Smooth muscle cell (in vitro differentiated cells): Measurements from ENCODE around the gene DGCR6. TPM values are rescaled to one million over a fixed set of nuclear protein-coding genes. Genes with fewer than 3 reads are reported as not detected.
"Not testable (repeated sequence)": the region's sequence is repeated elsewhere in the genome, so short reads cannot be mapped to it uniquely, and the experiment has no call there.

ENCODE experiments used
- DNase-seq: peaks from one replicate; lab custom pipeline; 2025; ENCODE audit not compliant: unreplicated experiment; lab: John Stamatoyannopoulos, UW
- H2AFZ ChIP-seq: fragments of 200-600 bp; sonication (generic); 2 replicates; pipeline ENCODE4 v1.6.0; 2016; ENCODE audit warnings: antibody characterized with exemption, low read depth, mild to moderate bottlenecking
- H3F3A ChIP-seq: fragments of 200-600 bp; sonication (generic); 2 replicates; pipeline ENCODE4 v1.6.0; 2017; ENCODE audit warnings: antibody characterized with exemption, low read depth
- H3K27ac ChIP-seq: fragments of 200-600 bp; sonication (generic); 2 replicates; pipeline ENCODE4 v1.5.1; 2016; ENCODE audit warnings: low read depth, mild to moderate bottlenecking
- H3K27me3 ChIP-seq: fragments of 200-600 bp; sonication (generic); 2 replicates; pipeline ENCODE4 v1.6.1; 2016; ENCODE audit warnings: low read depth, mild to moderate bottlenecking
- H3K36me3 ChIP-seq: fragments of 200-600 bp; sonication (generic); 2 replicates; pipeline ENCODE4 v1.5.1; 2016; ENCODE audit warnings: low read depth
- H3K4me1 ChIP-seq: fragments of 200-600 bp; sonication (generic); 2 replicates; pipeline ENCODE4 v1.5.1; 2016; ENCODE audit warnings: low read depth
- H3K4me2 ChIP-seq: fragments of 200-600 bp; sonication (generic); 2 replicates; pipeline ENCODE4 v1.6.0; 2016; ENCODE audit warnings: mild to moderate bottlenecking
- H3K4me3 ChIP-seq: fragments of 200-600 bp; sonication (generic); 2 replicates; pipeline ENCODE4 v1.5.1; 2016; ENCODE audit warnings: mild to moderate bottlenecking
- H3K79me2 ChIP-seq: fragments of 200-600 bp; sonication (generic); 2 replicates; pipeline ENCODE4 v1.6.0; 2016; ENCODE audit warnings: low read depth, mild to moderate bottlenecking
- H3K9ac ChIP-seq: fragments of 200-600 bp; sonication (generic); 2 replicates; pipeline ENCODE4 v1.6.0; 2016; ENCODE audit warnings: low read depth
- H3K9me3 ChIP-seq: fragments of 200-600 bp; sonication (generic); replicated peaks from 2 replicates; pipeline ENCODE4 v1.5.1; 2016; ENCODE audit warnings: low read depth
- H4K20me1 ChIP-seq: fragments of 200-600 bp; sonication (generic); 2 replicates; pipeline ENCODE4 v1.6.0; 2016; ENCODE audit warnings: low read depth
- WGBS: methylation state at CpG from one replicate; pipeline ENCODE4 v1.1.7; 2016; ENCODE audit warnings: low lambda C conversion rate; 5-methylcytosine and 5-hydroxymethylcytosine counted together
- polyA plus RNA-seq: library from polyadenylated mRNA; unstranded; fragments of >200 nt; fragmentation: Nextera tagmentation; extraction: Ambion mirVana; gene quantifications from 2 replicates; pipeline ENCODE4 v1.2.1, GENCODE V29; 2016
- total RNA-seq: library from RNA; depleted of rRNA; stranded (reverse); fragments of >200 nt; gene quantifications from 2 replicates; pipeline ENCODE4 v1.2.3, GENCODE V29; 2014
- TF ChIP-seq, protein P1 (sequence below): fragments of 200-600 bp; sonication (generic); IDR thresholded peaks from 2 replicates; pipeline ENCODE4 v1.5.1; 2017; ENCODE audit warnings: borderline replicate concordance, mild to moderate bottlenecking, antibody characterized with exemption; ENCODE audit not compliant: insufficient read depth, poor library complexity, severe bottlenecking

Gene DGCR6
- total and polyA plus RNA-seq, 2 experiments from 2014 or later, result 3.1 to 4.9 TPM

DNA sequence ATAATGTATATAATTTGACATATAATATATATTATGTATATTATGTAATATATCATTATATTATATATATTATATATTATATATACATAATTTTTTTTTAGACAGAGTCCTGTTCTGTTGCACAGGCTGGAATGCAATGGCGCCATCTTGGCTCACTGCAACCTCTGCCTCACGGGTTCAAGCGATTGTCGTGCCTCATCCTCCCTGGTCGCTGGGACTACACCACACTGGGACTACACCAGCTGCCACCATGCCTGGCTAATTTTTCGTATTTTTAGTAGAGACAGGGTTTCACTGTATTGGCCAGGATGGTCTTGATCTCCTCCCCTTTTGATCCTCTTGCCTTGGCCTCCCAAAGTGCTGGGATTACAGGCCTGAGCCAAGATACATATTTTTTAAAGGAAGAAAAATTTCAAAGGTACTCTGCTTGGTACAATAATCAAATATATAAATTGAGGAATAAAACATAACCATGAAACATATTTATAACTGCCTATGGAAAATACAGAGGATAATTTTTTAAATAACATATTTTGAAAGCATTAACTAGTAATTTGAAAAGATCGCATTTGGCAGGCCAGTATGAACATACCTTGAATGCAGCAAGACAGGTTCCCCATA is 10.0 kb upstream of the DGCR6 start:
- not testable (repeated sequence) for H3K27me3 ChIP-seq, H3K79me2 ChIP-seq, H4K20me1 ChIP-seq, H3K9ac ChIP-seq, H3K4me1 ChIP-seq, H3K27ac ChIP-seq, H2AFZ ChIP-seq, DNase-seq, H3K4me3 ChIP-seq, H3K9me3 ChIP-seq, H3F3A ChIP-seq, H3K4me2 ChIP-seq, H3K36me3 ChIP-seq
- WGBS, result 82% methylated on average over 6 of the region's 7 CpGs

DNA sequence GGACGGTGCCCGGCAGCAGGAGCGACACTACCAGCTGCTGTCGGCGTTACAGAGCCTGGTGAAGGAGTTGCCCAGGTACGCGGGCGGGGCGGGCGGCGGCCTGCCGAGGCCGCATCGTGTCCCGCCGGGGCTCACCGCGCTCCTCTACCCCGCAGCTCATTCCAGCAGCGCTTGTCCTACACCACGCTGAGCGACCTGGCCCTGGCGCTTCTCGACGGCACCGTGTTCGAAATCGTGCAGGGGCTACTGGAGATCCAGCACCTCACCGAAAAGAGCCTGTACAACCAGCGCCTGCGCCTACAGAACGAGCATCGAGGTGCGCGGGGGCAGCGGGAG is 258 bp downstream of the DGCR6 start:
- H4K20me1 ChIP-seq, H2AFZ ChIP-seq, H3F3A ChIP-seq, H3K36me3 ChIP-seq, H3K4me1 ChIP-seq, H3K9ac ChIP-seq, H3K4me2 ChIP-seq, H3K79me2 ChIP-seq, H3K27ac ChIP-seq, DNase-seq, H3K4me3 ChIP-seq, H3K27me3 ChIP-seq, H3K9me3 ChIP-seq: not testable (repeated sequence)
- WGBS, result no CpG with 5 or more reads among the region's 36 CpGs

DNA sequence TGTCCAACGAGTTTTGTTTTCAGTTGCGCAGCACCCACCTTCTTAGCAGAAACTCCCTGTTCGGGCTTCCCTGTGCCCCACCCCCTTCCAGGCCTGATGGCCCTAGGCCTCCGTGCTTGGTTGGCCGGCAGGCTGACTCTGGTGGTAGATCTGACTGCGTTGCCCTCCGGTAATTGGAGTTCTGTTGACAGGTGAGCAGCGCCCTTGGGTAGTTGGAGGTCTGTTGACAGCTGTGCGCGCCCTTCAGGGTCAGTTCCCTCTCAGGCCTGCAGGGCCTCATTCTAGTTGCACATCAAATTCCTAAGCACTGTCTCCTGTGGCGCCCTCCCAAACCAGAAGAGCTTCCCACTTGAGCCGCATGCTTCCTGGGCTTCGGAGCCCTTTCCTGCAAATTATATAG is 776 bp downstream of the DGCR6 start:
- Histone ChIP-seq H4K20me1 (no peaks in the 10 kb centered on the region), H3K27me3 (no peaks in the 10 kb centered on the region), H3K4me2 (no peak overlapping the region), H3K9ac (no peak overlapping the region), H3K36me3 (no peaks in the 10 kb centered on the region), H3K79me2 (no peaks in the 10 kb centered on the region), H3K4me3 (no peak overlapping the region), H3K27ac (no peak overlapping the region), H2AFZ (no peak overlapping the region), H3K9me3 (no peaks in the 10 kb centered on the region), H3K4me1 (no peaks in the 10 kb centered on the region), H3F3A (no peaks in the 10 kb centered on the region)
- DNase-seq, result no peak
- 11% methylated on average over 7 of the region's 13 CpGs for WGBS
- TF ChIP-seq, protein P1, sequence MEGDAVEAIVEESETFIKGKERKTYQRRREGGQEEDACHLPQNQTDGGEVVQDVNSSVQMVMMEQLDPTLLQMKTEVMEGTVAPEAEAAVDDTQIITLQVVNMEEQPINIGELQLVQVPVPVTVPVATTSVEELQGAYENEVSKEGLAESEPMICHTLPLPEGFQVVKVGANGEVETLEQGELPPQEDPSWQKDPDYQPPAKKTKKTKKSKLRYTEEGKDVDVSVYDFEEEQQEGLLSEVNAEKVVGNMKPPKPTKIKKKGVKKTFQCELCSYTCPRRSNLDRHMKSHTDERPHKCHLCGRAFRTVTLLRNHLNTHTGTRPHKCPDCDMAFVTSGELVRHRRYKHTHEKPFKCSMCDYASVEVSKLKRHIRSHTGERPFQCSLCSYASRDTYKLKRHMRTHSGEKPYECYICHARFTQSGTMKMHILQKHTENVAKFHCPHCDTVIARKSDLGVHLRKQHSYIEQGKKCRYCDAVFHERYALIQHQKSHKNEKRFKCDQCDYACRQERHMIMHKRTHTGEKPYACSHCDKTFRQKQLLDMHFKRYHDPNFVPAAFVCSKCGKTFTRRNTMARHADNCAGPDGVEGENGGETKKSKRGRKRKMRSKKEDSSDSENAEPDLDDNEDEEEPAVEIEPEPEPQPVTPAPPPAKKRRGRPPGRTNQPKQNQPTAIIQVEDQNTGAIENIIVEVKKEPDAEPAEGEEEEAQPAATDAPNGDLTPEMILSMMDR, result no peak

DNA sequence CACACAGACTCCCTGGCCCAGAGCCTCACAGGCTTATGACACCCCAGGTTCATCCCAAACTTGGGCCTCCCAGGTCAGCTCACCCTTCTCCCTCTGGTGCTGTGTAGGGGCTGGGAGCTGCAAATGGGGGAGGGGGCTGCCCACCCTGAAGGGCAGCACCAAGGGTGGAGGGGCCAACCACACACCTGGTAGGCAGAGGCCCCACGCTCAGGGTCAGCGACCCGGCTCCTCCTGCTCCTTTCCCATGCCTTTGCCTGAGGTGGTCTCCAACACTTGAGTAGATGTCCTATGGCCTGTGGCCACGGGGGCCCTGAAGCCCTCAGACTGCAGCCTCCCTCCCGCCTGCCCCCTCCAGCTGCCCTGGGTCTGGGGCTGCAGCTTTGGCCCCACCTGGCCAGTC is 3.4 kb downstream of the DGCR6 start:
- H3K9me3 ChIP-seq, result no peaks in the 10 kb centered on the region
- H3K9ac ChIP-seq, result no peak overlapping the region
- no peak overlapping the region for H3K27ac ChIP-seq
- no peak overlapping the region for H2AFZ ChIP-seq
- H4K20me1 ChIP-seq, result no peaks in the 10 kb centered on the region
- DNase-seq, result no peak
- TF ChIP-seq, protein P1, result no peak
- H3K79me2 ChIP-seq, result no peaks in the 10 kb centered on the region
- no peak overlapping the region for H3K4me3 ChIP-seq
- no peak overlapping the region for H3K4me2 ChIP-seq
- no peaks in the 10 kb centered on the region for H3F3A ChIP-seq
- 100% methylated on average over 3 of the region's 5 CpGs for WGBS
- no peaks in the 10 kb centered on the region for H3K4me1 ChIP-seq
- no peaks in the 10 kb centered on the region for H3K27me3 ChIP-seq
- H3K36me3 ChIP-seq, result no peaks in the 10 kb centered on the region

DNA sequence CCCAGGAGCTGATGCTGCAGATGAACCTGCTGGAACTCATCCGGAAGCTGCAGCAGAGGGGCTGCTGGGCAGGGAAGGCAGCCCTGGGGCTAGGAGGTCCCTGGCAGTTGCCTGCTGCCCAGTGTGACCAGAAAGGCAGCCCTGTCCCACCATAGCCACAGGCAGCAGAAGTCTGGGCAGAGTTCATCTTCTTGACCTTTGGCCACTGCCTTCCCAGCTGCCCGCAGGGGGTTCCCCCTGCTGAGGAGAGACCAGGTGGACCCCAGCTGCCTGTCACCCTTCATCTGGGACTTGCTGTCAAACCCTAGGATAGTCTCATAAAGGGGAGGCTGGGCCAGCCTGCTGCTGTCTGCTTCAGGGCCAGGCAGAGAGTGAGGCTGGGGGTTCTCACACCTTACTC is 5.4 kb downstream of the DGCR6 start:
- not testable (repeated sequence) for H3K27me3 ChIP-seq, H3K9me3 ChIP-seq, H3K4me1 ChIP-seq, H3K79me2 ChIP-seq, DNase-seq, H3K27ac ChIP-seq, H3F3A ChIP-seq, H3K4me3 ChIP-seq, H4K20me1 ChIP-seq, H3K9ac ChIP-seq, H2AFZ ChIP-seq, H3K4me2 ChIP-seq, H3K36me3 ChIP-seq
- no CpG with 5 or more reads among the region's 2 CpGs for WGBS

DNA sequence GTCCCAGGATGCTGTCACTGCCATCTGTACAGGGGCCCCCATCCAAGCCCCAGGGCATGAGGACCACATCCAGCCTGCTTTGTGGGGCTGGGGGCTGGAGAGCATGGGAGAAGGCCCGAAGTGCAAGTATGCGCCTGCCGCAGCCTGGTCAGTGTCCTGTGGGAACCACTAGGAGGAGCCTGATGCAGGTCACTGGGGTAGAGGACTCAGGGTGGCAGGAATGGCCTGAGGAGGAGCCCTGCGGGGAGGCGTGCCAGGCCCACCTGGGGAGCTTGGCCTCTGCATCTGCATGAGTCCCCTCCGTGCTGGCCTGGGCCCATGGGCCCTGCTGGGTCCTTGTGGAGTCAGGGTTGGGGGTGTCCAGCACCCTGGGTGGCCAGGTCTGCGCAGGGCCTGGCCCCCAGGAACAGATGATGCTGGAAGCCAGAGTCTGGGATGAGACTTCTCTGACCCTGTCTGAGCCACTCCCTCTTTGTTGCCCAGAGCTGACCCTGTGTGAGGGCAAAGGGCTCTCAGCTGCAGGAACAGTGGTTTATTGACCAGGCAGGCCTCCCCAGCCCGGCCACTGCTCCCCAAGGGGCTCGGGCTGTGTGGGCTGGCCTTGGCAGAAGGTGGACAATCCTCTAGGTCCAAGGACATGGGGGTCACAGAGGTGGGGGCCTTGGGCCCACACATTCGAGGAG is 6.3 kb downstream of the DGCR6 start:
- not testable (repeated sequence) for H3K79me2 ChIP-seq, H3K4me1 ChIP-seq, H3K4me2 ChIP-seq, H4K20me1 ChIP-seq, H2AFZ ChIP-seq, H3K9me3 ChIP-seq, H3K27me3 ChIP-seq, DNase-seq, H3K4me3 ChIP-seq, H3K9ac ChIP-seq, H3K27ac ChIP-seq, H3F3A ChIP-seq, H3K36me3 ChIP-seq
- no CpG with 5 or more reads among the region's 10 CpGs for WGBS

DNA sequence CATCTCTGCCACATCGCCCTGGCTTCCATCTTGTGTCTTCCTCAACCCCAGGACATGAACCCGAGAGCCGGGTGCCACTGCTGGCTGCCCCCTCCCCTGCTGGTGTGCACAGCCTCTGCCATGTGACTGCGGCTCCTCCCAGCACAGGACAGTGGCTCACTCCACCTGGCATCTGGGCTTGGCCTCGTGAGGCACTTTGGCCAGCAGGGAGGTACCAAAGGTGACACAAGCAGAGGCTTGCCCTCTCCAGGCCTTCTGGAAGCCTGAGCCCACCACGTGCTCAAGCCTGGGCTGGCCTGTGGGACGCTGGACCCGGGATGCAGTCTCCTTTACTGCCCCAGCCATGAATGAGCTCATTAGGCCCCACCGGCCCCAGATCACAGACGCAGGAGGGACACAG is 8.4 kb downstream of the DGCR6 start:
- H3K27ac ChIP-seq, H3F3A ChIP-seq, H3K9ac ChIP-seq, H2AFZ ChIP-seq, H3K4me3 ChIP-seq, H3K4me1 ChIP-seq, H4K20me1 ChIP-seq, H3K79me2 ChIP-seq, DNase-seq, H3K36me3 ChIP-seq, H3K27me3 ChIP-seq, H3K4me2 ChIP-seq, H3K9me3 ChIP-seq: not testable (repeated sequence)
- no CpG with 5 or more reads among the region's 10 CpGs for WGBS
